Hepatocyte (in vitro differentiated cells): Measurements from ENCODE around the gene GNB1L. TPM values are rescaled to one million over a fixed set of nuclear protein-coding genes. Genes with fewer than 3 reads are reported as not detected.

ENCODE experiments used
- DNase-seq: peaks from one replicate; pipeline ENCODE4 v3.0.0-alpha.2; 2016; ENCODE audit warnings: low spot score
- H2AFZ ChIP-seq: fragments of 200-600 bp; sonication (generic); 2 replicates; pipeline ENCODE4 v1.6.0; 2016; ENCODE audit warnings: antibody characterized with exemption, mild to moderate bottlenecking
- H3K27ac ChIP-seq: fragments of 200-600 bp; sonication (generic); 2 replicates; pipeline ENCODE4 v1.5.1; 2016; ENCODE audit warnings: mild to moderate bottlenecking
- H3K27me3 ChIP-seq: fragments of 200-600 bp; sonication (generic); 2 replicates; pipeline ENCODE4 v1.6.1; 2016
- H3K36me3 ChIP-seq: fragments of 200-600 bp; sonication (generic); replicated peaks from 2 replicates; pipeline ENCODE4 v1.5.1; 2016; ENCODE audit warnings: low read depth; ENCODE audit not compliant: insufficient read depth
- H3K4me1 ChIP-seq: fragments of 200-600 bp; sonication (generic); 2 replicates; pipeline ENCODE4 v1.5.1; 2016; ENCODE audit warnings: mild to moderate bottlenecking, moderate library complexity; ENCODE audit not compliant: insufficient read depth
- H3K4me2 ChIP-seq: fragments of 200-600 bp; sonication (generic); 2 replicates; pipeline ENCODE4 v1.6.0; 2016
- H3K4me3 ChIP-seq: fragments of 200-600 bp; sonication (generic); 2 replicates; pipeline ENCODE4 v1.5.1; 2016; ENCODE audit warnings: mild to moderate bottlenecking
- H3K79me2 ChIP-seq: fragments of 200-600 bp; sonication (generic); 2 replicates; pipeline ENCODE4 v1.6.0; 2017; ENCODE audit warnings: mild to moderate bottlenecking
- H3K9me2 ChIP-seq: fragments of 200-600 bp; sonication (generic); replicated peaks from 2 replicates; pipeline ENCODE4 v1.6.0; 2017; ENCODE audit warnings: mild to moderate bottlenecking; ENCODE audit not compliant: insufficient read depth
- H3K9me3 ChIP-seq: fragments of 200-600 bp; sonication (generic); 2 replicates; pipeline ENCODE4 v1.5.1; 2016; ENCODE audit warnings: low read depth, mild to moderate bottlenecking
- H4K20me1 ChIP-seq: fragments of 200-600 bp; sonication (generic); 2 replicates; pipeline ENCODE4 v1.6.0; 2016; ENCODE audit warnings: mild to moderate bottlenecking; ENCODE audit not compliant: insufficient read depth, poor library complexity, severe bottlenecking
- EZH2 ChIP-seq: fragments of 200-600 bp; sonication (generic); IDR thresholded peaks from 2 replicates; pipeline ENCODE4 v1.6.1; 2016; ENCODE audit warnings: antibody characterized with exemption, mild to moderate bottlenecking, borderline replicate concordance
- EZH2phosphoT487 ChIP-seq: fragments of 200-600 bp; sonication (generic); IDR thresholded peaks from one replicate; pipeline ENCODE4 v1.6.1; 2018; ENCODE audit warnings: antibody characterized with exemption, mild to moderate bottlenecking, low read depth, moderate library complexity; ENCODE audit not compliant: unreplicated experiment, severe bottlenecking
- WGBS: methylation state at CpG from one replicate; pipeline ENCODE4 v1.1.6; 2016; ENCODE audit warnings: low lambda C conversion rate; ENCODE audit errors: missing lambda C conversion rate; 5-methylcytosine and 5-hydroxymethylcytosine counted together
- polyA plus RNA-seq: library from polyadenylated mRNA; unstranded; fragments of >200 nt; fragmentation: Nextera tagmentation; extraction: Ambion mirVana; gene quantifications from 2 replicates; pipeline ENCODE4 v1.2.1, GENCODE V29; 2016
- total RNA-seq: library from RNA; depleted of rRNA; stranded (reverse); fragments of >200 nt; gene quantifications from 2 replicates; pipeline ENCODE4 v1.2.3, GENCODE V29; 2014
- TF ChIP-seq, protein P1 (sequence below): fragments of 200-600 bp; sonication (generic); IDR thresholded peaks from 2 replicates; pipeline ENCODE4 v1.5.1; 2016; ENCODE audit warnings: antibody characterized with exemption, mild to moderate bottlenecking; ENCODE audit not compliant: poor library complexity

GNB1L gene
- total and polyA plus RNA-seq, 2 experiments from 2014 or later, result 4.1 to 8.5 TPM

- H3K79me2 ChIP-seq, result no peaks in the 10 kb centered on the region
- TF ChIP-seq, protein P1, sequence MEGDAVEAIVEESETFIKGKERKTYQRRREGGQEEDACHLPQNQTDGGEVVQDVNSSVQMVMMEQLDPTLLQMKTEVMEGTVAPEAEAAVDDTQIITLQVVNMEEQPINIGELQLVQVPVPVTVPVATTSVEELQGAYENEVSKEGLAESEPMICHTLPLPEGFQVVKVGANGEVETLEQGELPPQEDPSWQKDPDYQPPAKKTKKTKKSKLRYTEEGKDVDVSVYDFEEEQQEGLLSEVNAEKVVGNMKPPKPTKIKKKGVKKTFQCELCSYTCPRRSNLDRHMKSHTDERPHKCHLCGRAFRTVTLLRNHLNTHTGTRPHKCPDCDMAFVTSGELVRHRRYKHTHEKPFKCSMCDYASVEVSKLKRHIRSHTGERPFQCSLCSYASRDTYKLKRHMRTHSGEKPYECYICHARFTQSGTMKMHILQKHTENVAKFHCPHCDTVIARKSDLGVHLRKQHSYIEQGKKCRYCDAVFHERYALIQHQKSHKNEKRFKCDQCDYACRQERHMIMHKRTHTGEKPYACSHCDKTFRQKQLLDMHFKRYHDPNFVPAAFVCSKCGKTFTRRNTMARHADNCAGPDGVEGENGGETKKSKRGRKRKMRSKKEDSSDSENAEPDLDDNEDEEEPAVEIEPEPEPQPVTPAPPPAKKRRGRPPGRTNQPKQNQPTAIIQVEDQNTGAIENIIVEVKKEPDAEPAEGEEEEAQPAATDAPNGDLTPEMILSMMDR, result no peak
- TF ChIP-seq EZH2phosphoT487, result no peak
- no peak for TF ChIP-seq EZH2
- 95% methylated on average over 3 of the region's 3 CpGs for WGBS
- H3K27me3 ChIP-seq, result no peaks in the 10 kb centered on the region
- H2AFZ ChIP-seq, result no peak overlapping the region
- no peak overlapping the region for H3K4me2 ChIP-seq
- no peak for DNase-seq
- no peak overlapping the region for H3K4me3 ChIP-seq
- H3K9me3 ChIP-seq, result no peaks in the 10 kb centered on the region
- H3K27ac ChIP-seq, result no peak overlapping the region
- H3K9me2 ChIP-seq, result no peaks in the 10 kb centered on the region
- no peaks in the 10 kb centered on the region for H4K20me1 ChIP-seq
- H3K36me3 ChIP-seq, result no peaks in the 10 kb centered on the region
- no peaks in the 10 kb centered on the region for H3K4me1 ChIP-seq
Observed at GRCh38 chr22:19866665-19867009, 12.0 kb upstream of the GNB1L start.

GRCh38 chr22:19865141-19865829, 10.6 kb upstream of the GNB1L start:
- TF ChIP-seq EZH2, result no peak
- TF ChIP-seq EZH2phosphoT487, result no peak
- TF ChIP-seq, protein P1, result no peak
- Histone ChIP-seq H3K4me1 (no peaks in the 10 kb centered on the region), H3K9me2 (no peaks in the 10 kb centered on the region), H2AFZ (no peak overlapping the region), H3K27me3 (no peaks in the 10 kb centered on the region), H3K36me3 (no peaks in the 10 kb centered on the region), H3K27ac (no peak overlapping the region), H3K79me2 (no peaks in the 10 kb centered on the region), H4K20me1 (no peaks in the 10 kb centered on the region), H3K4me2 (no peak overlapping the region), H3K4me3 (no peak overlapping the region), H3K9me3 (no peaks in the 10 kb centered on the region)
- DNase-seq, result no peak
- WGBS, result 86% methylated on average over 12 of the region's 12 CpGs

DNA sequence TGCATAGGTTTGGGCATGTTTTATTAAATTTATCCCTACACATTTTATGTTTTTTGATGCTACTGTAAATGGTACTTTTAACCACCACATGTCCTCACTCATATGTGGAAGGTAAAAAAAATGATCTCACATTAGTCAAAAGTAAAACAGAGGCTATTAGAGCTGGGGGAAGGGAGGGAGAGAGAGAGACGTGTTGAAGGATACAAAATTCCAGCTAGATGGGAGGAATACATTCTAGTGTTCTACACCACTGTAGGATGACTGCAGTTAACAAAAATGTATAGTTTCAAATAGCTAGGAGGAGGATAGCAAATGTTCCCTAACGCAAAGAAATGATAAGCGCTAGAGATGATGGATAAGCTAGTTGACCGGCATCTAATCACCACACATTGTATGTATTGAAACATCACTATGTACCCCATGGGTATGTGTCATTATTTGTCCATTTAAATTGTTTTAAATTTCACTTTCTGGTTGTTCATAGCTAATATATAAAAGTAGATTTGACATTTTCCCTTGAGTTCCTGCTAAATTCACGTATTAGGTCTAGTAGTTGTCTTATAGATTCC, 9.9 kb upstream of the GNB1L start:
- Histone ChIP-seq H4K20me1 (no peaks in the 10 kb centered on the region), H3K79me2 (no peaks in the 10 kb centered on the region), H3K27me3 (no peaks in the 10 kb centered on the region), H3K4me3 (no peak overlapping the region), H3K4me2 (no peak overlapping the region), H3K27ac (no peak overlapping the region), H3K4me1 (no peaks in the 10 kb centered on the region), H3K9me2 (no peaks in the 10 kb centered on the region), H2AFZ (no peak overlapping the region), H3K9me3 (no peaks in the 10 kb centered on the region), H3K36me3 (no peaks in the 10 kb centered on the region)
- DNase-seq, result no peak
- TF ChIP-seq EZH2phosphoT487, result no peak
- TF ChIP-seq, protein P1, result no peak
- no peak for TF ChIP-seq EZH2
- WGBS, result 80% methylated on average over 5 of the region's 5 CpGs
